ENCODE results near the gene SELENON. TPM values are rescaled to one million over a fixed set of nuclear protein-coding genes. Genes with fewer than 3 reads are reported as not detected.

SELENON gene
- total and polyA plus RNA-seq, 7 donors = 25.3 to 104 (median 39.3) TPM

GRCh38 chr1:25829046-25829445 lies 29.1 kb downstream of the SELENON start:
- WGBS, 3 donors = 71 to 77% (median 76%) methylated on average over 1 of the region's 1 CpG
- H3K27me3 ChIP-seq (ENCODE audit: insufficient read depth in 3 of 3, low read length in 2 of 3) = no peaks in the 10 kb centered on the region
- no peaks in the 10 kb centered on the region for H3K9me3 ChIP-seq
- intact Hi-C loops (cut with DNase I) = loop anchor here in 1 of 2 donors (10.0 kb wide), 1 partner anchor 166 kb away; the partner anchor contains the start of gene PAFAH2
- H3K4me1 ChIP-seq = no peaks in the 10 kb centered on the region
- DNase-seq = no peak
- TF ChIP-seq, protein P1, sequence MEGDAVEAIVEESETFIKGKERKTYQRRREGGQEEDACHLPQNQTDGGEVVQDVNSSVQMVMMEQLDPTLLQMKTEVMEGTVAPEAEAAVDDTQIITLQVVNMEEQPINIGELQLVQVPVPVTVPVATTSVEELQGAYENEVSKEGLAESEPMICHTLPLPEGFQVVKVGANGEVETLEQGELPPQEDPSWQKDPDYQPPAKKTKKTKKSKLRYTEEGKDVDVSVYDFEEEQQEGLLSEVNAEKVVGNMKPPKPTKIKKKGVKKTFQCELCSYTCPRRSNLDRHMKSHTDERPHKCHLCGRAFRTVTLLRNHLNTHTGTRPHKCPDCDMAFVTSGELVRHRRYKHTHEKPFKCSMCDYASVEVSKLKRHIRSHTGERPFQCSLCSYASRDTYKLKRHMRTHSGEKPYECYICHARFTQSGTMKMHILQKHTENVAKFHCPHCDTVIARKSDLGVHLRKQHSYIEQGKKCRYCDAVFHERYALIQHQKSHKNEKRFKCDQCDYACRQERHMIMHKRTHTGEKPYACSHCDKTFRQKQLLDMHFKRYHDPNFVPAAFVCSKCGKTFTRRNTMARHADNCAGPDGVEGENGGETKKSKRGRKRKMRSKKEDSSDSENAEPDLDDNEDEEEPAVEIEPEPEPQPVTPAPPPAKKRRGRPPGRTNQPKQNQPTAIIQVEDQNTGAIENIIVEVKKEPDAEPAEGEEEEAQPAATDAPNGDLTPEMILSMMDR (IDR thresholded peaks at IDR 0.05) = no peak
- no peak overlapping the region for H3K27ac ChIP-seq
- no peak for ATAC-seq
- H3K36me3 ChIP-seq (ENCODE audit: insufficient read depth in 1 of 2, low read depth in 1 of 2) = peaks cover 26 to 84% of the 10 kb centered on the region in 2 donors
- no peak overlapping the region for H3K4me3 ChIP-seq

- H3K27me3 ChIP-seq (ENCODE audit: insufficient read depth in 3 of 3, low read length in 2 of 3) = no peaks in the 10 kb centered on the region
- no peak overlapping the region for H3K27ac ChIP-seq
- DNase-seq (no peak), ATAC-seq (no peak)
- H3K36me3 ChIP-seq (ENCODE audit: insufficient read depth in 1 of 2, low read depth in 1 of 2) = peaks cover 29 to 94% of the 10 kb centered on the region in 2 donors
- TF ChIP-seq, protein P1 (IDR thresholded peaks at IDR 0.05) = no peak
- H3K9me3 ChIP-seq = no peaks in the 10 kb centered on the region
- intact Hi-C loops (cut with DNase I) = no loop called here
- 62 to 65% (median 65%) methylated on average over 5 of the region's 5 CpGs for WGBS, 3 donors
- no peak overlapping the region for H3K4me3 ChIP-seq
- no peaks in the 10 kb centered on the region for H3K4me1 ChIP-seq
Observed at GRCh38 chr1:25831569-25832196, 31.7 kb downstream of the SELENON start.

- TF ChIP-seq, protein P1 (IDR thresholded peaks at IDR 0.05) = no peak
- intact Hi-C loops (cut with DNase I) = no loop called here
- 84 to 93% (median 90%) methylated on average over 6 of the region's 6 CpGs for WGBS, 3 donors
- H3K4me3 ChIP-seq = no peak overlapping the region
- H3K27me3 ChIP-seq (ENCODE audit: insufficient read depth in 3 of 3, low read length in 2 of 3) = no peaks in the 10 kb centered on the region
- H3K4me1 ChIP-seq = no peaks in the 10 kb centered on the region
- H3K36me3 ChIP-seq (ENCODE audit: insufficient read depth in 1 of 2, low read depth in 1 of 2) = peaks cover 27 to 86% of the 10 kb centered on the region in 2 donors
- no peaks in the 10 kb centered on the region for H3K9me3 ChIP-seq
- no peak for ATAC-seq
- no peak for DNase-seq
- H3K27ac ChIP-seq = no peak overlapping the region
Observed at GRCh38 chr1:25832336-25833037, 32.5 kb downstream of the SELENON start.

DNA sequence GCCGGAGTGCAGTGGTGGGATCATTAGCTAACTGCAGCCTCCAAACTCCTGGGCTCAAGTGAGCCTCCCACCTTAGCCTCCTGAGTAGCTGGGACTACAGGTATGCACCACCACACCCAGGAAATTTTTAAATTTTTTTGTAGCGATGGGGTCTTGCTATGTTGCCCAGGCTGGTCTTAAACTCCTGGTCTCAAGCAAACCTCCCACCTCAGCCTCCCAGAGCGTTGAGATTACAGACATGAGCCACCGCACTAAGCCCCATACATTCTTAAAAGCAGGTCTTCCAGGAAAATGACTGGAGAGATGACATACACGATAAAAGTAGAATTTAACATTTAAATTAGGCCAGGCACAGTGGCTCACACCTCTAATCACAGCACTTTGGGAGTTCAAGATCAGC lies 33.2 kb downstream of the SELENON start:
- Histone ChIP-seq H3K36me3 (ENCODE audit: insufficient read depth in 1 of 2, low read depth in 1 of 2) (peaks cover 27 to 79% of the 10 kb centered on the region in 2 donors), H3K27me3 (ENCODE audit: insufficient read depth in 3 of 3, low read length in 2 of 3) (no peaks in the 10 kb centered on the region), H3K9me3 (no peaks in the 10 kb centered on the region), H3K4me3 (no peak overlapping the region), H3K4me1 (no peaks in the 10 kb centered on the region), H3K27ac (no peak overlapping the region)
- ATAC-seq (no peak), DNase-seq (no peak)
- intact Hi-C loops (cut with DNase I) = no loop called here
- WGBS, 3 donors = 96 to 99% (median 96%) methylated on average over 5 of the region's 5 CpGs
- TF ChIP-seq, protein P1 (IDR thresholded peaks at IDR 0.05) = no peak
